22Rv1 (cell line): ENCODE results near the gene MEDAG.

ENCODE experiments used
- H3K27ac ChIP-seq: fragments of 450-650 bp; 2 replicates; pipeline ENCODE4 v1.5.1; 2017
- ZFX ChIP-seq: fragments of 450-650 bp; IDR thresholded peaks from 2 replicates; pipeline ENCODE4 v1.6.1; 2017; ENCODE audit warnings: antibody characterized with exemption, borderline replicate concordance
- TF ChIP-seq, protein P1 (sequence below): fragments of 450-650 bp; IDR thresholded peaks from 2 replicates; pipeline ENCODE4 v1.5.1; 2017; ENCODE audit warnings: mild to moderate bottlenecking

MEDAG gene

DNA sequence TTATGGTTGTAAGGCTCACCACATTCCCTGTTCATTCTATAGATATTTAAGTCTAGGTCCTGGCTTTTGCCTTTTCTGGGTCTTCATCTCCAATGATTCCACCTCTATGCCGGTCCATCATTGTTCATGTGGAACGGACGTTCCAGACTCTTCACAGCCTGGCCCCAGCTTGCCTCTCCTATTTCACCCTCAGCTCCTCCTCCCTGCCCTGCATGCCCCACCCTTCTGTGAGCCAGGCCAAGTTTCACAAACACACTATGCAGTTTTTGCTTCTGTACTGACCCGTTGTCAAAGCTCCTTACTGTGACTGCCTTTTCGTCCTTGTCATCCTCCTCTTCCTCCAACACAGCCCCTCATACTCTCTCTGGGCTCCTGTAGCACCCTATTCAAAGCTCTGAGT lies 57.7 kb downstream of the MEDAG start:
- no peak overlapping the region for H3K27ac ChIP-seq
- TF ChIP-seq ZFX: no peak
- TF ChIP-seq, protein P1, sequence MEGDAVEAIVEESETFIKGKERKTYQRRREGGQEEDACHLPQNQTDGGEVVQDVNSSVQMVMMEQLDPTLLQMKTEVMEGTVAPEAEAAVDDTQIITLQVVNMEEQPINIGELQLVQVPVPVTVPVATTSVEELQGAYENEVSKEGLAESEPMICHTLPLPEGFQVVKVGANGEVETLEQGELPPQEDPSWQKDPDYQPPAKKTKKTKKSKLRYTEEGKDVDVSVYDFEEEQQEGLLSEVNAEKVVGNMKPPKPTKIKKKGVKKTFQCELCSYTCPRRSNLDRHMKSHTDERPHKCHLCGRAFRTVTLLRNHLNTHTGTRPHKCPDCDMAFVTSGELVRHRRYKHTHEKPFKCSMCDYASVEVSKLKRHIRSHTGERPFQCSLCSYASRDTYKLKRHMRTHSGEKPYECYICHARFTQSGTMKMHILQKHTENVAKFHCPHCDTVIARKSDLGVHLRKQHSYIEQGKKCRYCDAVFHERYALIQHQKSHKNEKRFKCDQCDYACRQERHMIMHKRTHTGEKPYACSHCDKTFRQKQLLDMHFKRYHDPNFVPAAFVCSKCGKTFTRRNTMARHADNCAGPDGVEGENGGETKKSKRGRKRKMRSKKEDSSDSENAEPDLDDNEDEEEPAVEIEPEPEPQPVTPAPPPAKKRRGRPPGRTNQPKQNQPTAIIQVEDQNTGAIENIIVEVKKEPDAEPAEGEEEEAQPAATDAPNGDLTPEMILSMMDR: no peak

DNA sequence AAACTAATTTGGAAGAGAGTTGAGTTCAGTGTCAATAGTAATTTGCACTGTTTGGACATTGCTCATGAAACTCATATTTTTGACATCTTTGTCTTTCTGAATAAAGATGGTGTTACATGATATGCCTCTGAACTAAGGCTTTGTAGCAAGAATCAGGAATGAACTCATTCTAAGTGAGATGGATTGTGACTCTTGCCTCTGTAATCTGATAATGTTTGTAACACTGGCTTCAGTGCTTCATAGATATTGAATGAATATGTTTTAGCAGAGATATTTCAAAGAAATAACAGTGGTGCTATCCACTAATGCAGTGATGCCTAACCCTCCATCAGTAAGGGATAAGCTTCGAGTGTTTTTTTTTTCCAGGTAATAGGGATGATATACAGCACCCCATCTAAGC lies 59.3 kb downstream of the MEDAG start:
- H3K27ac ChIP-seq: no peak overlapping the region
- TF ChIP-seq, protein P1: no peak
- no peak for TF ChIP-seq ZFX

- no peak overlapping the region for H3K27ac ChIP-seq
- TF ChIP-seq ZFX: no peak
- TF ChIP-seq, protein P1: no peak
These were observed 60.0 kb downstream of the MEDAG start for GRCh38 chr13:30966101-30966500.

DNA sequence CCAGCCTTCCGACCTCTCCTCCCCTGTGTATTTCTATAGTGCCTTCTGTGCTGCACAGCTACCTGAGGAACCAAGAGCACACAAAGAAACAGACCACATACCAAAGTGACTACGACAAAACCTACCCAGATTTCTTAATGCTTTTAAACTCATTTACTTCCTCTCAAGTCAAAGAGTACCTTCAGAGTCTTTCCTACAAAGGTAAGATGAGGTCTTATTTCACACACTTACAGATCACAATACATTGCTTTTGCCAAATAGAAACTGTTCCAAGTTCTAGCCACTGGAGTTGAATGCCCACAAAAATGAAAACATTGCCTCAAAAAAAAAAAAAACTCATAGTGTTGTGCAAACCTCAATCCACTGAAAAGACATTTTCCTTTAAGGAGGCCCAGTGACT lies 62.8 kb downstream of the MEDAG start:
- no peak overlapping the region for H3K27ac ChIP-seq

GRCh38 chr13:30971575-30971974 lies 65.5 kb downstream of the MEDAG start:
- no peak overlapping the region for H3K27ac ChIP-seq
- no peak for TF ChIP-seq ZFX
- TF ChIP-seq, protein P1: no peak

More for the DNA sequence above, 62.8 kb downstream of the MEDAG start:
- TF ChIP-seq, protein P1: no peak
- no peak for TF ChIP-seq ZFX

DNA sequence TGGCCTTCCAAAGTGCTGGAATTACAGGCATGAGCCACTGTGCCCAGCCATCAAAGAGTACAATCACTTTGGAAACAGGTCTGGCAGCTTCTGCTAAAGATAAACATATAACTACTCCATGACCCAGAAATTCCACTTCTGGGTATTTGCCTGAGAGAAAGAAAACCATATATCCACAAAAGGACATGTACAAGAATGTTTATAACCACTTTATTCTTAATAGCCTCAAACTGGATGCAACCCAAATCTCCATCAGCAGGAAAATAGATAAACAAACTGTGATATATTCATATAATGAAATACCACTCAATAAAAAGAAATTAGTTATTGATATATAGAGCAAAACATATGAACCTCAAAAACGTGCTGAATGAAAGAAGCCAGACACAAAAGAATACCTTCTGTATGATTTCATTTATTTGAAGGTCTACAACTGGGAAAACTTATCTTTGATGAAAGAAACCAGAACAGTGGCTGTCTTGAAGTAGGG lies 66.9 kb downstream of the MEDAG start:
- TF ChIP-seq, protein P1: no peak
- no peak for TF ChIP-seq ZFX
- H3K27ac ChIP-seq: no peak overlapping the region

DNA sequence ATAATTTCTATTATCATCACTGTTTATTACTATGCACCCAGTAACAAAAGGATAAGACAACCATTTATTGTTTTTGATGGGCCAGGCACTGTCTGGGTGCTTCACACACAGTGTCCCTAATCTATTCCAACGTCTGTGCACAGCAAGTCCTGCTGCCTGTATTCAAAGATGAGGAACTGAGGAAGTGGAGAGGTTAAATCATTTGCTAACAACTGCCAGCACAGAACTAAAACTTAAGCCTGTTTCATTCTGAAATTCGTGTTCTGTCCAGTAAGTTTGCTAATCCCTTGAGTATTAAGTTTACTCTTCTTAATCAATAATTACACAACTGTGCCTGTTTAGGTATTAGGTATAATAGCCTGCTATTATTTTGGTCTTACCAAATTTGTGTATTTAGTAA lies 68.3 kb downstream of the MEDAG start:
- no peak for TF ChIP-seq ZFX
- TF ChIP-seq, protein P1: no peak
- no peak overlapping the region for H3K27ac ChIP-seq
